ENCODE measurements around the gene IMPDH1. TPM values are rescaled to one million over a fixed set of nuclear protein-coding genes. Genes with fewer than 3 reads are reported as not detected.
A peak's percentile ranks its signal among the peaks of the same experiment; 100 is the strongest.
"Not testable (repeated sequence)": the region's sequence is repeated elsewhere in the genome, so short reads cannot be mapped to it uniquely, and the experiment has no call there.

IMPDH1 gene
- 23.4 and 28.4 TPM in 2 replicates for total RNA-seq
- long read RNA-seq, partial matches to known transcripts, result 2 of 4 reads
- long read RNA-seq, other reads (novel, unspliced or antisense), result 1 of 4 reads

- H3K4me1 Mint-ChIP-seq (ENCODE audit: low read depth), result peaks cover 8% of the 10 kb centered on the region
Observed at GRCh38 chr7:128409596-128410450, at the start of gene IMPDH1. IMPDH1 (minus strand) TSS chr7:128409982; CDS start chr7:128409901, 81 bp downstream.

GRCh38 chr7:128459394-128459878 lies 49.7 kb upstream of the IMPDH1 start:
- H3K4me3 Mint-ChIP-seq (ENCODE audit: low read depth), result no peak overlapping the region
- peaks cover 19% of the 10 kb centered on the region for H3K36me3 Mint-ChIP-seq (ENCODE audit: insufficient read depth)
- H3K27ac Mint-ChIP-seq, result no peak overlapping the region
- H3K9me3 Mint-ChIP-seq (ENCODE audit: low read depth), result no peaks in the 10 kb centered on the region
- DNase-seq (ENCODE audit: low spot score, unreplicated experiment), result peak; percentile 24
- H3K27me3 Mint-ChIP-seq, result no peaks in the 10 kb centered on the region
- peaks cover 25% of the 10 kb centered on the region for H3K4me1 Mint-ChIP-seq (ENCODE audit: low read depth)
- peak; percentile 73 for TF ChIP-seq CTCF (IDR thresholded peaks at IDR 0.05; ENCODE audit: unreplicated experiment)

More at GRCh38 chr7:128409596-128410450, at the start of gene IMPDH1:
- H3K27me3 Mint-ChIP-seq, result peaks cover 55% of the 10 kb centered on the region
- H3K4me3 Mint-ChIP-seq (ENCODE audit: low read depth), result peak within 1 kb of the TSS; percentile 80
- H3K27ac Mint-ChIP-seq, result peak within 1 kb of the TSS; percentile 86
- no peak for TF ChIP-seq CTCF (IDR thresholded peaks at IDR 0.05; ENCODE audit: unreplicated experiment)
- DNase-seq (ENCODE audit: low spot score, unreplicated experiment), result peak; percentile 80
- peaks cover 2% of the 10 kb centered on the region for H3K9me3 Mint-ChIP-seq (ENCODE audit: low read depth)
- H3K36me3 Mint-ChIP-seq (ENCODE audit: insufficient read depth), result no peaks in the 10 kb centered on the region

- Mint-ChIP-seq H3K4me1 (ENCODE audit: low read depth) (peaks cover 29% of the 10 kb centered on the region), H3K36me3 (ENCODE audit: insufficient read depth) (peaks cover 18% of the 10 kb centered on the region), H3K4me3 (ENCODE audit: low read depth) (no peak overlapping the region), H3K9me3 (ENCODE audit: low read depth) (no peaks in the 10 kb centered on the region), H3K27me3 (no peaks in the 10 kb centered on the region), H3K27ac (no peak overlapping the region)
- no peak for TF ChIP-seq CTCF (IDR thresholded peaks at IDR 0.05; ENCODE audit: unreplicated experiment)
- no peak for DNase-seq (ENCODE audit: low spot score, unreplicated experiment)
Observed at GRCh38 chr7:128458956-128459355, 49.2 kb upstream of the IMPDH1 start.

GRCh38 chr7:128457385-128457784 lies 47.6 kb upstream of the IMPDH1 start:
- not testable (repeated sequence) for H3K27ac Mint-ChIP-seq; H3K9me3 Mint-ChIP-seq (ENCODE audit: low read depth); H3K27me3 Mint-ChIP-seq; H3K36me3 Mint-ChIP-seq (ENCODE audit: insufficient read depth); DNase-seq (ENCODE audit: low spot score, unreplicated experiment)
- Mint-ChIP-seq H3K4me3 (ENCODE audit: low read depth) (peak overlapping the region; percentile 97), H3K4me1 (ENCODE audit: low read depth) (peaks cover 36% of the 10 kb centered on the region)

- peak overlapping the region; percentile 97 for H3K4me3 Mint-ChIP-seq (ENCODE audit: low read depth)
- H3K36me3 Mint-ChIP-seq (ENCODE audit: insufficient read depth), result peaks cover 9% of the 10 kb centered on the region
- peaks cover 40% of the 10 kb centered on the region for H3K4me1 Mint-ChIP-seq (ENCODE audit: low read depth)
- peaks cover 4% of the 10 kb centered on the region for H3K27me3 Mint-ChIP-seq
- TF ChIP-seq CTCF (IDR thresholded peaks at IDR 0.05; ENCODE audit: unreplicated experiment), result no peak
- no peaks in the 10 kb centered on the region for H3K9me3 Mint-ChIP-seq (ENCODE audit: low read depth)
- DNase-seq (ENCODE audit: low spot score, unreplicated experiment), result no peak
- H3K27ac Mint-ChIP-seq, result peak overlapping the region; percentile 96
Observed at GRCh38 chr7:128456255-128456725, 46.5 kb upstream of the IMPDH1 start.

All from progenitor cell of endocrine pancreas (in vitro differentiated cells).